ENCODE measurements around the gene CNPY3. TPM values are rescaled to one million over a fixed set of nuclear protein-coding genes. Genes with fewer than 3 reads are reported as not detected.

Gene CNPY3
- total and polyA plus RNA-seq, 8 donors = 59.2 to 74.1 (median 66.2) TPM

GRCh38 chr6:42963179-42963854 is 34.0 kb downstream of the CNPY3 start:
- ATAC-seq (no peak), DNase-seq (no peak)
- H3K36me3 ChIP-seq = peaks cover 0 to 61% of the 10 kb centered on the region in 2 donors
- no peaks in the 10 kb centered on the region for H3K9me3 ChIP-seq
- intact Hi-C loops (cut with DNase I) = no loop called here
- no peak overlapping the region for H3K27ac ChIP-seq
- H3K4me1 ChIP-seq = peaks cover 12 to 20% of the 10 kb centered on the region in 2 donors
- no peak overlapping the region for H3K4me3 ChIP-seq
- peaks cover 0 to 16% of the 10 kb centered on the region in 2 donors for H3K27me3 ChIP-seq
- TF ChIP-seq CTCF (IDR thresholded peaks at IDR 0.05) = no peak

- Histone ChIP-seq H3K9me3 (no peaks in the 10 kb centered on the region), H3K36me3 (peaks cover 0 to 67% of the 10 kb centered on the region in 2 donors), H3K4me1 (peaks cover 12 to 20% of the 10 kb centered on the region in 2 donors), H3K27me3 (peaks cover 0 to 16% of the 10 kb centered on the region in 2 donors), H3K4me3 (no peak overlapping the region), H3K27ac (no peak overlapping the region)
- DNase-seq = no peak
- no peak for ATAC-seq
- no peak for TF ChIP-seq CTCF (IDR thresholded peaks at IDR 0.05)
- intact Hi-C loops (cut with DNase I) = no loop called here
These were observed 34.8 kb downstream of the CNPY3 start for GRCh38 chr6:42963855-42964605.

GRCh38 chr6:42966571-42966970 is 37.3 kb downstream of the CNPY3 start:
- H3K36me3 ChIP-seq = peaks cover 0 to 74% of the 10 kb centered on the region in 2 donors
- ATAC-seq (no peak), DNase-seq (no peak)
- no peak overlapping the region for H3K27ac ChIP-seq
- no peak for TF ChIP-seq CTCF (IDR thresholded peaks at IDR 0.05)
- no peaks in the 10 kb centered on the region for H3K27me3 ChIP-seq
- no peak overlapping the region for H3K4me3 ChIP-seq
- intact Hi-C loops (cut with DNase I) = no loop called here
- H3K9me3 ChIP-seq = no peaks in the 10 kb centered on the region
- peaks cover 0 to 7% of the 10 kb centered on the region in 2 donors for H3K4me1 ChIP-seq

- no peak overlapping the region for H3K27ac ChIP-seq
- no peak overlapping the region for H3K4me3 ChIP-seq
- DNase-seq (peak in 1 of 4 donors; percentile 53), ATAC-seq (no peak)
- H3K36me3 ChIP-seq = peaks cover 0 to 70% of the 10 kb centered on the region in 2 donors
- intact Hi-C loops (cut with DNase I) = no loop called here
- H3K9me3 ChIP-seq = no peaks in the 10 kb centered on the region
- TF ChIP-seq CTCF (IDR thresholded peaks at IDR 0.05) = no peak
- H3K4me1 ChIP-seq = peaks cover 0 to 8% of the 10 kb centered on the region in 2 donors
- no peaks in the 10 kb centered on the region for H3K27me3 ChIP-seq
These were observed 37.9 kb downstream of the CNPY3 start for GRCh38 chr6:42967228-42967627.

GRCh38 chr6:42968126-42968701 is 38.9 kb downstream of the CNPY3 start:
- H3K4me3 ChIP-seq = no peak overlapping the region
- DNase-seq (peak in 1 of 4 donors; percentile 57), ATAC-seq (no peak)
- H3K9me3 ChIP-seq = no peaks in the 10 kb centered on the region
- H3K27me3 ChIP-seq = no peaks in the 10 kb centered on the region
- H3K36me3 ChIP-seq = peaks cover 0 to 63% of the 10 kb centered on the region in 2 donors
- H3K4me1 ChIP-seq = peaks cover 0 to 8% of the 10 kb centered on the region in 2 donors
- TF ChIP-seq CTCF (IDR thresholded peaks at IDR 0.05) = no peak
- H3K27ac ChIP-seq = no peak overlapping the region
- intact Hi-C loops (cut with DNase I) = no loop called here

Measured in left lung (tissue), 10 donors.